Activated CD4-positive, alpha-beta T cell treated with anti-CD3 and anti-CD28 coated beads, Interleukin-2, amount 50 U/mL, for 24 hours (primary cell): ENCODE measurements around the gene GRIN2D.
"Not testable (repeated sequence)": the region's sequence is repeated elsewhere in the genome, so short reads cannot be mapped to it uniquely, and the experiment has no call there.

Experiments used
- DNase-seq, 2 donors: peaks; one replicate each; pipeline ENCODE4 v3.0.0-alpha.2; 2020; ENCODE audit warnings: low read depth in 1 of 2, low spot score in 1 of 2

GRIN2D gene

GRCh38 chr19:48371367-48371766 lies 22.1 kb upstream of the GRIN2D start:
- DNase-seq = no peak

DNA sequence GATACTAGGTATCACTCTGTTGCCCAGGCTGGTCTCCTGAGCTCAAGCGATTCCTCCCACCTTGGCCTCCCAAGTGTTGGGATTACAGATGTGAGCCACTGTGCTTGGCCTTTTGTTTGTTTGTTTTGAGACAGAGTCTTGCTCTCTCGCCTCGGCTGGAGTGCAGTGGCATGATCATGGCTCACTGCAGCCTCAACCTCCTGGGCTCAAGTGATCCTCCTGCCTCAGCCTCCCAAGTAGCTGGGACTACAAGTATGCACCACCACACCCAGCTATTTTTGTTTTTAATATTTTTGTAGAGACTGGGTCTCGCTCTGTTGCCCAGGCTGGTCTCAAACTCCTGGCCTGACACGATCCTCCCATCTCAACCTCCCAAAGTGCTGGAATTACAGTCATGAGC lies 21.7 kb upstream of the GRIN2D start:
- not testable (repeated sequence) for DNase-seq

DNA sequence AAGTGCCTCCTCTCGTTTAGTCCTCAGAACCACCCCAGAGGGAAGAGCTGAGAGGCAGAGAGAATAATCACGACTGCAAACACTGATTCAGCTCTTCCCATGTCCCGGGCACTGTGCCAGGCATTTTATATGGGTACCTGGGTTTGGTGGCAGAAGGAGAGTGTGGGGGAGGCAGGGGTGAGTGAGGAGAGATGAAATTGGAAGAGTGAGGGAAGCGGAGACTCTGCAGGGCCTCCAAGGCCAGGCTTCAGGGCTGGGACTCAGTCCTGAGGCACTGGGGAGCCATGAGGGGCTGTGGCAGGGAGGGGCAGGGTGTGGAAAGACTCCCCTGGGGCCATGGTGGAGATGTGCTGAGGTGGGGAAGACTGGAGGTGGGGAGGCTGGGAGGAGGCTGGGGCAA lies 20.6 kb upstream of the GRIN2D start:
- DNase-seq = no peak

DNA sequence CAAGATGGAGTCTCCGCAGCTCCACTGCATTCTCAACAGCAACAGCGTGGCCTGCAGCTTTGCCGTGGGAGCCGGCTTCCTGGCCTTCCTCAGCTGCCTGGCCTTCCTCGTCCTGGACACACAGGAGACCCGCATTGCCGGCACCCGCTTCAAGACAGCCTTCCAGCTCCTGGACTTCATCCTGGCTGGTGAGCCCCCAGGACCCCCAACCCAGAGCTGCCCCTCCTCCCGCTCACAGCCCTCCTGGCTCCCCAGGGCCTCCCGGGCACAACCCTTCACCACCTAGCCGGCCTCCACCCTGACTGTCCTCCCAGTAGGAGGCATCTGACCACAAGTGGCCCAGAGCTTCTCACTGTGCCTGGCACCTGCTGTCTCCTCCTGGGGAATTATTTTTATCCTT lies 19.9 kb upstream of the GRIN2D start:
- no peak for DNase-seq

GRCh38 chr19:48378194-48378570 lies 15.3 kb upstream of the GRIN2D start:
- DNase-seq = no peak

- no peak for DNase-seq
Observed at GRCh38 chr19:48379058-48379457, 14.4 kb upstream of the GRIN2D start.

- DNase-seq = no peak
Observed at GRCh38 chr19:48381178-48381950, 12.1 kb upstream of the GRIN2D start.

DNA sequence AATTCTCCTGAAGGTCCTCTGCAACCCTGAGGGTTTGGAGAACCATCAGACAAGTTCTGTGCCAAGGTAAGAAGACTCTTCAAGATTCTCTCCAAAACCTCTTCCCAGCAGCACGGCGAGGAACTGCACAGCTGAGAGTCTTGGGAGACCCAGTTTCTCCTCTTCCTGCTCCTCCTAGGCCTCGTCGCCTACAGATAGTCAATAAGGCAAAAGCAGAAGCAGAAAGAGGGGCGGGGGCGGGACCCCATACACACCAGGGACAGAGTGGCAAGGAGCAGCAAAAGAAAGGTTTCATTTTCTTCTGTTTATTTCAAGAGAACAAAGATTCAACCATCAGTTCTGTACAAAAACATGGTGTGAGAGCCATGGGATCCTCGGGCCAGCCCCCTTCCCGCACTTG lies 11.2 kb upstream of the GRIN2D start:
- DNase-seq = no peak

GRCh38 chr19:48385461-48386087 lies 7.9 kb upstream of the GRIN2D start:
- no peak for DNase-seq

DNA sequence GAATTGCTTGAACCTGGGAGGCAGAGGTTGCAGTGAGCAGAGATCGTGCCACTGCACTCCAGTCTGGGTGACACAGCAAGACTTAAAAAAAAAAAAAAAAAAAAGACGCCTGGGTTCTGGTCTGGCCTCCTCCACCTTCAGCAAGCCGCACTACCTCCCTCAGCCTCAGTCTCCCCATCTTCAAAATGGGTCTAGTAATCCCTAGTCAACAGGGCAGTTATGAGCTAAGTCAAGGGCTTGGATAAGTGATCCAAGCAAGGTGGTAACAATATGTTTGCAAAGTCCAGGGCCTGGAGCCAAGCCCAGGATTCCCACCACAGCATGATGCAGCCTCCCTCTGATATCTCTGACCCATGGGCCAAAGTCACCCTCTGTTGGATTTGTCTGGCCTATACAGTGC lies 6.5 kb upstream of the GRIN2D start:
- no peak for DNase-seq

DNA sequence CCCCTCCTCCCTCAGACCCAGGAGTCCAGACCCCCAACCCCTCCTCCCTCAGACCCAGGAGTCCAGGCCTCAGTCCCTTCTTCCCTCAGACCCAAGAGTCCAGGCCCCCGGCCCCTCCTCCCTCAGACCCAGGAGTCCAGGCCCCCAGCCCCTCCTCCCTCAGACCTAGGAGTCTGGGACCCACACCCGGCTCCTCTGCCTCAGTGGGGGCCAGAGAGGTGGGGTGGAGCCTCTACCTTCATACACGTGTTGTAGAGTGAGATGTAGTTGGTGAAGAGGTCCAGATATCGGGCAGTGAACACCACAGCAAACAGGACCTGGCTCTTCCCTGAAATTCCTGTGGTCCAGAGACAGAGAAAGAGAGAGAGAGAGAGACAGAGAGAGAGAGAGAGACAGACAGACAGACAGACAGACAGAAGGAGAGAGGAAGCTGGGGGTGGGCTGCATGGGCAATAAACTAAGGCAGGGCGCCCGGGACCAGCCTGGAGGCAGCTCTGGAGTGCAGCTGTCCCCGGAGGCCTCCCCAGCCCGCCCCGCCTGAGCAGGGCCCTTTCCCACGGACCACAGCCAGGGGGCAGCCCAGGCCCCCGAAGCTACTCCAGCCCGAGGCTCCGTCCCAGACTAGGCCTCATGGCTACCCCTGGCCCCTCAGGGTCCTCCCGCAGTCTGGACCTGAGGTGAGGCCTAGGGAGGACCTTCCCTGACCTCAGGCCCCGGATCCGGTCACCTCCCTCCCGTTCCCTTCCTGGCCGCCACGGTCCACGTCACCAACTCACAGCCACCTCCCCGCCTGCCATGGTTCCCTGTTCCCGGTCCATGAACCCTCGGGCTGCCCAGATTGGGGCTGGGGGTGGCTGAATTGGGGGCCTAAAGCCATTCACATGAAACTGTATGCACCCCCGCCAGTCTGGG lies 3.0 kb upstream of the GRIN2D start:
- peak; percentile 36 to 46 for DNase-seq

- DNase-seq = peak; percentile 47 to 59
Observed at GRCh38 chr19:48391100-48392005, 2.1 kb upstream of the GRIN2D start, which contains the start of gene KDELR1. TSS of gene KDELR1 (minus strand) at chr19:48391551. CDS start at chr19:48391358, 193 bp downstream.

- not testable (repeated sequence) for DNase-seq
Observed at GRCh38 chr19:48392006-48392344, 1.5 kb upstream of the GRIN2D start.

- DNase-seq = no peak
Observed at GRCh38 chr19:48392860-48393558, 459 bp upstream of the GRIN2D start.

- no peak for DNase-seq
Observed at GRCh38 chr19:48394331-48395169, 1.1 kb downstream of the GRIN2D start.

DNA sequence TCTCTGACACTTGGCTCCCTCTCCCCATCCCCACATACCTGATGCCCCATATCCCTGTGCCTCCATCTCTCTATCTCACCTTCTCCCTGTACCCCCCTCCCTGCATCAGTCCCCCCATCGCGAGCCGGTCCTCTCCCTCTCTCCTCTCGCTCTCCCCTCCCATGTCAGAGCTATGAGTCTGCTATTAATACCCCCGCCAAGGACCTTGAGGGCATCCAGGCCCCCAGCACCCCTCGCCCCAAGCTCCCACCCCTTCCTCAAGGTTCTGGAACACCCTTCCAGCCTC lies 1.6 kb downstream of the GRIN2D start:
- DNase-seq = no peak

DNA sequence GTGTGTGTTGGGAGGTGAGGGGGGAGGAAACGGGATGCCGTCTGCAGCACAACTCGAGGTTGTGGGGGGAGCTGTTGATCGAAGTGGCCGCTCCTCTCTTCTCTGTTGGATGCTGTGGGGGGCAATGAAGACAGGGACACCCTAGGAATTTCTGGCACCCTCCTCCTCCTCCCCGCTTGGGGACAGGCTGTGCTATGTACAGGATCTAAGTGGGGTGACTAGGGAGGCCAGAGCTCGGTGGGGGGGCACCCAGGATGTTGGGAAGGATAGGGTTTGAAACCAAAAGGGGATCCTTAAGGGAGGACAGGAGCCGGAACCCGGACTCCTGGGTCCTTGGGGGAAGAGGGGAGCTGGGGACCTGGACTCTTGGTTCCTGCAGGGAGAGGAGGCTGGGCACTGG lies 2.0 kb downstream of the GRIN2D start:
- DNase-seq = no peak

DNA sequence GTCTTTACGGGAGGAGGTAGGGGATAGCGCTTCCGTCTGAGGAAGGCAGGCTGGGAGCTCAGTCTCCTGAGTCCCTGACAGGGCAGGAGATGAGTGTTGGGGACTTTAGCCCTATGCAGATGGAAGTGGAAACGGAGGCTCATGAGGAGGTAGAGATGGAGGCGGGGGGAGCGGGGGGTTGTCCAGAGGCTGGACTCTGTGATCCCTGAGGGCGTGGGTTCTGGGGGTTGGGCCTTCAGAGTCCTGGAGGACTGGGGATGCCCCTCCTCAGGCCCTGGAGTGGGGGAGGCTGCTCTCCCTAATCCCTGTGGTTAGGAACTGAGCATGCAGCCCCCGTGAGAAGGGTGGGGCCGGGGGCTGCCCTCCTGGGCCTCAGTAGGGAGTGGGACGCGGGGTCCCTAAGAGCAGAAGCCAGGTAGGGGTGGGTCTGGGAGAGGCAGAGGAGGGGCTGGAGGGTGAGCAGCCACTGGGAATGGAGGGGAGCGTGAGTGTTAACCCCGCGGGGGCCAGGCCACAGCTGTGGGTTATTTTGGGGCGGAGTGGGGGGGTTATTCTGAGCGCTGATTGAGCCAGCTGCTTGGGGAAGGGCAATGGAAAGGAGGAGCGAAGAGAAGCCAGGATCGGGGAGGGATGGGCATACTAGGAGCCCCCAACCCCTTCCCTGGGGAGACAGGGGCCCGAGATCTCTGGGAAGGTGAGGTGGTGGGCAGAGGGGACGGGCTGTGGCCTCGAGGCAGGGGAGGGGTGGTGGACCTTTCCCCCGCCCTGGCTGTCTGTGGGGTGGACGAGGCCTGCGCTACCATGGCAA lies 2.8 kb downstream of the GRIN2D start:
- no peak for DNase-seq

DNA sequence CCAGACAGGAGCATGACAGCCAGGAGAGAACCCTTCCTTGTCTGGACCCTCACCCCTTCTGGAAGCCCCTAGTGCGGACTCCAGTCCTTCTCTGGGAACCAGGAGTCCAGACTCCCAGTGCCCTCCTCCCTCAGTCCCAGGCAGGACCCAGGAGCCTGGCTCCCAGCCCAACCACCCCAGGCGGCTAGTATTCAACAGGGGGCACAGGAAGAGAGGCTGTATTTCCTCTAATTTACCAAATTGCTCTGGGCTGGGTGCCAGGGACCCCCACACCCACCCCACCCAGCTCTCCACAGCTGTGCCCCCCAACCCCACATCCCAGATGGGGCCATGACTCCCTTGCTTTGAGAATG lies 3.3 kb downstream of the GRIN2D start:
- no peak for DNase-seq
